Measurements from ENCODE around the gene DHRS13.
"Not testable (repeated sequence)": the region's sequence is repeated elsewhere in the genome, so short reads cannot be mapped to it uniquely, and the experiment has no call there.

The DHRS13 gene

DNA sequence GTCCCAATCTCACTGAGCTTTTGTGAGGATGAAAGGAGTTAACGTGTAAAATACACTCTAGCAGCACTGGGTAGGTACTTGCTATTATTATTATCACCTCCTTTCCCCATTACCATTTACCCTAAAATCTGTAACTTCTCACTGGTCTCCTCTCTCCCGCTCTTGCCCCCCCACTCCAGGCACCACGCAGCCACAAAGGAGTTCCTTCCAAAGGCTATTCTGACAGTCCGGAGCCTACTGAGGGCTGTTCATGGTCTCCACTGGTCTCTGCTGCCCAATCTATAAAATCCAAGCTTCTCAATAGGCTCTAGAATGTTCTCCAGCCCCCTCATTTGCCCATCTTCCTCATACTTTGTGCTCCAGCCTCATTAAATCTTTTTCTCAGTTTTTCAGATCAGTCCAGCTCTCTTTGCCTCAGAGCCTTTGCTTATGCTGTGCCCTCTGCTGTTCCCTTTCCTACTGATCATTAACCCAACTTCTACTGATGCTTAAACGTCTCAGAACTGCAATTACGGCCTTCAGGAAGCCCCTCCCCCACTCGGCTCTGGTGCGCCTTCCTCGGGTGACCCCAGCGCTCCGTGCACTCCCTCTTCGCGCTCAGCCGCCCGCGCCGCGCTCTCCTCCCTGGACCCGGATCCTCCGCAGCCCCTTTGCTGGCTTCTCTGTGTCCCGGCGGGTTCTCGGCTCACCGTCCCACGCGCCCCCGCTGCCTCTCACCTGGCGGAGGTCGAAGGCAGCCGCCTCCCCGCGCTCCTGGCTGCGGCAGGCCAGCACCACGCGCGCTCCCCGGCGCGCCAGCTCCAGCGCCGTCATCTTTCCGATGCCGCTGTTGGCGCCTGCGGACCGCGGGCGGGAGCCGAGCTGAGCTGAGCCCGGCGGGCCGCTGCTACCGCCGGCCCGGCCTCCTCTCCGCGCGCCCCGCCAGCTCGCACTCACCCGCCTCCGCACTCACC lies 737 bp downstream of the DHRS13 start:
- DNase-seq: no peak

GRCh38 chr17:28900986-28901726 lies 1.7 kb downstream of the DHRS13 start:
- no peak for DNase-seq

- DNase-seq: no peak
Observed at GRCh38 chr17:28899212-28899815, 3.6 kb downstream of the DHRS13 start.

DNA sequence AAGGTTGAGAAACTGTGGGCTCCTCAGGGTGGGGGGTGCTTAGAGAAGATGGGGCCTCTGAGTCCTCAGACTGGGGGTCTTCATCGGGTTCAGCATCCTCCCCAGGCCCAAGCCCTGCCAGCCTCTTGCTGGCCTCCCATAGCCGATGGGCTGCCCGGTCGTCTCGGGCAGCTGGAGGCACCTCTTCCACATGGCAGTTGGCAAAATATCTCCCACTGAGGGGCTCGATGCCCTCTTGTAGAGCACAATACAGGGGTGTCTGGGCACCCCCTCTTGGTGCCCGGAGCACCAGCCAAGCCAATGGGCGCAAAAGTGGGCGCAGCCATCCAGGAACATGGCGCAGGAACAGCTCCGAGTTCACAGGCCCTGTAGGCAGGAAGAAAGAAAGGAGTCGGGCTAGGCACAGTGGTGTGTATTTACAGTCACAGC lies 4.3 kb downstream of the DHRS13 start:
- no peak for DNase-seq

- no peak for DNase-seq
Observed at GRCh38 chr17:28897769-28898526, 4.9 kb downstream of the DHRS13 start.

DNA sequence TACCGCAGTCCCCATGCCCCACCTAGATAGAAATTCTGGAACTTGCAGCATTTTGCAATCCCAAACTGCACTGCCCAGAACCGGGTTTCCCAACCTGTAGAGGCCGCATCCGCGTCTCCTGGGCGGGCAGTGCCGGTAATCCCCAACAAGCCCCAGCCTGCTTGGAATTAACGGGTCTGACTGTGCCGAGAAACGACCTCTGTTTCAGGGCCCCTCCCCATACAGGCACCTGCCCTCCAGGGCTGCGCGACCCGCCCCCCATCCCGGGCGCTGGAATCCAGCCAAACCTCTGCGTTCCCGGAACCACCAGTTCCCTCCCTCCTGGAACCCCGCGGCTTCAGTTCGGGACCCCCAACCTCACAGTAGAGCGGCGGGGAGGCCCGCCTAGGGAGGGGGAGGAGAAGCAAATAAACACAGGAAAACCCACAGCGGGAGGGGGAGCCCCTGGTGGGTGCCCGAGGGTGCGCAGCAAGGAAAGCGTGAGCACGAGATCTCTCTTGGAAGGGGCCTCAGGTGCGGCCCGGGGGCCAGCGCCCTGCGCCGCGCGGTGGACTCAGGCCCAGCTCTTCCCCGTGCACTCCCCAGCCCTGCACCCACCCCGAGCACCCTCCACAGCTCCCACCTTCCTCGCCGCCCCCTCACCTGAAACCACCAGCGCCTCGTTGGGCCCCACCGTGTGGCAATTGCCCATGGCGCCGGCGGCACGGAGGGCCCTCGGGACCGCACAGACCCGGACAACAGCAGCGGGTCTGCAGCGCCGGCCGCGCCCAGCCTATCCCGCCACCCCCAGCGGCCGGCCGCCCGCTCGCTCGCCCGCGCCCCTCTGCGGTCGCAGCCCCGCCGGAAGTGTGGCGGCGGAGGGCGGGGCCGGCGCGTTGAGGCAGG lies 5.8 kb downstream of the DHRS13 start, which contains the start of gene FLOT2:
Gene FLOT2, minus strand, starts transcription at position 850 of the 885 bp plus-strand sequence. Its CDS starts 159 bp downstream, at position 691.
- DNase-seq: no peak

DNA sequence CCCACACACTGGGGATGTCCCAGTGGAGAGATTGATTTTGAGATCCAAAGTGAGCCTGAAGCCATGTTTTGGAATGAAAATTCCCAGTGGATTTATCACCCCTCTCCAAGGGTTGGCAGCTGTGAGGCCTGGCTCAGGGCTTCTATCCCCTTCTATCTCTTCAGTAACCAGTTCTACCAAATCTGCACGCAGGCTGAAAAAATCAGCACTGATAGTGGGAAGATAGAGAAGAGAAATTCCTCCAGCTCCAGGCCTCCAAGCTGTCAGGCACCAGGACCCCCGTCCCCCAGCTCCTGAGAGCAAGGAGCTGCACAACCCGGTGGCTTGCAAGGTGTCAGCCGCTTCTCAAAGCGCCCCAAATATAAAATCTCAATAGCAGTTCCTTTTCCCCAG lies 6.4 kb downstream of the DHRS13 start:
- DNase-seq: no peak

- DNase-seq: no peak
Observed at GRCh38 chr17:28895794-28896447, 7.0 kb downstream of the DHRS13 start.

DNA sequence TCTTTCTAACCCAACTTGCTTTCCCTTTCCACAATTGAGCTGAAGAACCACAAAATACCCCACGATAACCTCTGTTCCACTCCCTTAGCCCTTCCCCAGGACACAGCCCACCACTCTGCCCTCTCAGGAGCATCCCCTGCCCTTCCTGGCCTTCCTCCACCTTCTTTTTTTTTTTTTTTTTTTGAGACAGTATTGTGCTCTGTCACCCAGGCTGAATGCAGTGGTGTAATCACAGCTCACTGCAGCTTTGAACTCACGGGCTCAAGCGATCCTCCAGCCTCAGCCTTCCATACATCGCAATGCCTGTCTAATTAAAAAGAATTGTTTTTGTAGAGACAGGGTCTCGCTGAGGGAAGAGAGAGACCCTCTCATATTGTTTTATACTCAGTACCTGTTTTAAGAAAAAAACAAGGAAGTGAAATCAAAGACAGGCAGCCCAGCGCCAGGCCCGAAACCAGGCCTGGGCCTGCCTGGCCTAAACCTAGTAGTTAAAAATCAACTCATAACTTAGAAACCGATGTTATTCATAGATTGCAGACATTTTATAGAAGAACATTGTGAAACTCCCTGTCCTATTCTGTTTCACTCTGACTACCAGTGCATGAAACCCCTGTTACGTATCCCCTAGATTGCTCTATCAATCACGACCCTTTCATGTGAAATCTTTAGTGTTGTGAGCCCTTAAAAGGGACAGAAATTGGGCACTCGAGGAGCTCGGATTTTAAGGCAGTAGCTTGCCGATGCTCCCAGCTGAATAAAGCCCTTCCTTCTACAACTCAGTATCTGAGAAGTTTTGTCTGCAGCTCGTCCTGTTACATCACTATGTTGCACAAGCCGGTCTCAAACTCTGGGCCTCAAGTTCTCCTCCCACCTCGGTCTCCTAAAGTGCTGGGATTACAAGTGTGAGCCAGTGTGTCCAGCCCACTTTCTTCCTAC lies 9.4 kb downstream of the DHRS13 start:
- DNase-seq: not testable (repeated sequence)

DNA sequence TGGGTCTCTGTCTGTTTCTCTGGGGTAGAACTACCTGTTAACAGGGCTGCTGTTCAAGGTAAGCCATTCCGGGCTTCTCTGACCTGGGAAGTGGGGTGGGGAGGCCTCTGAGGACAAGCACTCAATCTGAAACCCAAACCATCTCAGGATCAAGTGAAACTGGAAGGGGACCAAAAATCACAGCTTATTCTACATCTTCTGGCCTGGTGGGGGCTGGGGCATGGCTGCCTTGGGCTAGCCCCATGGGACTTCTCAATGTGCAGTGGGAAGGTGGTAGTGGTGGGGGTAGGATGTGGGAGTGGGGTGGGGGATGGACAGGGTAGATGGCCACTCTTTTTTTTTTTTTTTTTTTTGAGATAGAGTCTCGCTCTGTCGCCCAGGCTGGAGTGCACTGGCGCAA lies 10.9 kb downstream of the DHRS13 start:
- DNase-seq: no peak

GRCh38 chr17:28891201-28891600 lies 11.7 kb downstream of the DHRS13 start:
- DNase-seq: no peak

GRCh38 chr17:28889996-28890395 lies 12.9 kb downstream of the DHRS13 start:
- DNase-seq: no peak

DNA sequence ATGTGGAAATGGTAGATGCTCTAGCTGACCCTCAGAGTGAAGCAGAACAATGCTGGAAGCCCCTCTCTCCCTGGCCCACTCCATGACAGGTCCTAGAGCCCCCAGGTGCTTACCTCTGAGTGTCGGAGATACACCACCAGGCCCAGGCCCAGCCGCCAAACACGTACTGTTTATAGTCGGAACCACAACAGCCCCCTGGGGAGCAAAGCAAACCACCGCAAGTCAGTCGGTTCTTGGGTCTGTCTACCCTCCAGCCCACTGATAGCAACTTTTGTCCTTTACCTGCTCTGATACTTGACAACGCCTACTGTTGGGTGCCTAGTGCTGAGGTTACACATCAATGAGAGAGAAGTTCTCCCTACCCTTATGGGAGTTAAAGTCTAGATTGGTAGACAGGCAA lies 14.0 kb downstream of the DHRS13 start:
- no peak for DNase-seq

GRCh38 chr17:28887871-28888471 lies 14.9 kb downstream of the DHRS13 start:
- no peak for DNase-seq

GRCh38 chr17:28885951-28886350 lies 16.9 kb downstream of the DHRS13 start:
- no peak for DNase-seq

DNA sequence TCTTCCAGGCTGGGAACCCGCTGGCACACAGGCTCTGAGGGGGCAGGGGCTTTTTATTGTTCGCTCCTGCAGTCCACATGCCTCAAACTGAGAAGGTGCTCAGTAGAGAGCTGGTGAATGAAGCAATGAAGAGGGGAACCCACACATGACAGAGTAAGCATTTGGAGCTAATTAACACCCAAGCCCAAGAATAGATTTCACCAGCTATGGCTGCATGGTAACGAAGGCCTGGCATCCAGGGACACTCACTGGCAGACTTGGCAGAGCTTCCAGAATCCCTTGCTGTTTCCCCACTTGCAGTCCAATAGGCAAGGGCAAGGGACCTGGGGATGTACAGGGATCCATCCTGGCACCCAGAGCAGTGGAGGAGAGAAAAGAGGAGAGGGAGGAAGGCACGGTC lies 17.5 kb downstream of the DHRS13 start:
- no peak for DNase-seq

DNA sequence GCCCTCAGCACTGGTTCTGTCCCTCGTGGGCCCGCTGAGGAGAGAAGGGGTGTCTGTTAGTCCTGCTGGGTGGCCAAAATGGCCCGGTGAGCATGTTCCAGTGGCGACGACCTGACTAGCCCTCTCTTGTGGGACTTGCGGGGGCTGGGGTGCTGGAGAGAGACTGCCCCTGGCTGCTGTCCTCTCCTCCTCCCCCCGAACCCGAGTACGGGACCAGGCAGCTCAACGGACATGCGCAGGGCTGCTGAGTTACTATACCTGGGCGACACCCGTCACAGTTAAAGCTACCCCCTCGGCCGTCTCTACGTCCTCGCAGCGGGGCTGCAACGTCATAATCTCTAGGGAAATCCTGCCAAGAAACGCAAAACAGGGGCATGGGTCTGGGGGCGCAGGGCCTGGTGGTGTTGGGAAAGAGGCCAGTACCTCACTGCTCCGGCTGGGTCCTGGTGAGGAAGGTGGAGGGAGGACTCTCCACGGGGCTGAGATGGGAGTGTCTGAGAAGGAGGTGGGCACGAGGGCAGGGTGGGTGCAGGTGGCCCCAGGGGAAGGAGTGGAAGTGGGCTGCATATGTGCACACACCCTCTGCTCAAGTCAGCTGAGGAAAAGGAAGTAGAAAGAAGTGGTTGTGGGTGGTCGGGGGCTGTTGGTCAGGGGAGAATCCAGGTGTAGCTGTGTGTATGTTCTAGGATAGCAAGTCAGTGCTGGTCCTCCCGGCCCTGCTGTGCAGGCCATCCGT lies 18.7 kb downstream of the DHRS13 start:
- DNase-seq: no peak

- no peak for DNase-seq
Observed at GRCh38 chr17:28882154-28882895, 20.6 kb downstream of the DHRS13 start.

Data from amniotic stem cell (primary cell).